Calu3 (cell line): Measurements from ENCODE around the gene DMRT2. TPM values are rescaled to one million over a fixed set of nuclear protein-coding genes. Genes with fewer than 3 reads are reported as not detected.

Experiments
- BruUV-seq: library from RNA; stranded (reverse); fragments of 400-500 nt; replicated peaks from 2 replicates; lab custom pipeline; 2021; lab: Mats Ljungman, UMichigan
- CTCF ChIA-PET: fragments of 300-600 bp; sonication (Branson Sonifier 250); formaldehyde crosslinking; loops from one replicate; lab custom pipeline; 2022; ENCODE audit warnings: antibody characterized with exemption; lab: Charles Lee
- DNase-seq: peaks from one replicate; pipeline ENCODE4 v3.0.0; 2022
- H3K27ac Mint-ChIP-seq: one replicate; pipeline ENCODE4 v1.8.0; 2022; ENCODE audit warnings: mixed read lengths; ENCODE audit not compliant: unreplicated experiment
- H3K27me3 Mint-ChIP-seq: one replicate; pipeline ENCODE4 v1.8.0; 2022; ENCODE audit warnings: mixed read lengths; ENCODE audit not compliant: unreplicated experiment
- H3K36me3 Mint-ChIP-seq: one replicate; pipeline ENCODE4 v1.8.0; 2022; ENCODE audit warnings: mild to moderate bottlenecking, moderate library complexity, mixed read lengths; ENCODE audit not compliant: insufficient read depth, unreplicated experiment
- H3K4me1 Mint-ChIP-seq: one replicate; pipeline ENCODE4 v1.8.0; 2022; ENCODE audit warnings: mild to moderate bottlenecking, low read depth, mixed read lengths; ENCODE audit not compliant: unreplicated experiment
- H3K4me3 Mint-ChIP-seq: one replicate; pipeline ENCODE4 v1.8.0; 2022; ENCODE audit warnings: mild to moderate bottlenecking, low read depth, moderate library complexity, mixed read lengths; ENCODE audit not compliant: unreplicated experiment
- H3K9me3 Mint-ChIP-seq: one replicate; pipeline ENCODE4 v1.8.0; 2022; ENCODE audit warnings: low read depth, mixed read lengths; ENCODE audit not compliant: unreplicated experiment
- CTCF ChIP-seq: fragments of 200-600 bp; IDR thresholded peaks from one replicate; pipeline ENCODE4 v1.8.0; 2022; ENCODE audit warnings: antibody characterized with exemption; ENCODE audit not compliant: unreplicated experiment
- intact Hi-C: fragments of 100-400 bp; cut with micrococcal nuclease; formaldehyde crosslinking; loops from one replicate; pipeline ENCODE4 v1.10.0; 2022; ENCODE audit not compliant: unreplicated experiment
- total RNA-seq: library from RNA; stranded (reverse); gene quantifications from 2 replicates; pipeline ENCODE4 v1.2.3, GENCODE V29; 2022

DMRT2 gene
- total RNA-seq, 1 experiment from 2014 or later: not detected

GRCh38 chr9:1025131-1025530 lies 25.0 kb upstream of the DMRT2 start:
- no peak for TF ChIP-seq CTCF
- no peak for DNase-seq
- Mint-ChIP-seq H3K4me3 (no peak overlapping the region), H3K27me3 (no peaks in the 10 kb centered on the region), H3K27ac (no peak overlapping the region), H3K36me3 (no peaks in the 10 kb centered on the region), H3K9me3 (no peaks in the 10 kb centered on the region), H3K4me1 (no peaks in the 10 kb centered on the region)
- BruUV-seq: no TSS peak
- CTCF ChIA-PET: interaction anchor here (0.7 kb wide), 1 partner anchor 103 kb away, joined by 3 read pairs; no protein-coding TSS in a partner anchor
- intact Hi-C loops: no loop called here

- no TSS peak for BruUV-seq
- H3K4me3 Mint-ChIP-seq: no peak overlapping the region
- CTCF ChIA-PET: no interaction called here
- intact Hi-C loops: no loop called here
- H3K27me3 Mint-ChIP-seq: no peaks in the 10 kb centered on the region
- H3K27ac Mint-ChIP-seq: no peak overlapping the region
- TF ChIP-seq CTCF: no peak
- H3K36me3 Mint-ChIP-seq: no peaks in the 10 kb centered on the region
- no peaks in the 10 kb centered on the region for H3K9me3 Mint-ChIP-seq
- DNase-seq: no peak
- H3K4me1 Mint-ChIP-seq: no peaks in the 10 kb centered on the region
These were observed 23.9 kb upstream of the DMRT2 start for GRCh38 chr9:1026219-1026618.

- Mint-ChIP-seq H3K9me3 (no peaks in the 10 kb centered on the region), H3K27ac (no peak overlapping the region), H3K4me3 (no peak overlapping the region), H3K36me3 (no peaks in the 10 kb centered on the region), H3K27me3 (no peaks in the 10 kb centered on the region), H3K4me1 (no peaks in the 10 kb centered on the region)
- intact Hi-C loops: no loop called here
- no peak for TF ChIP-seq CTCF
- no peak for DNase-seq
- CTCF ChIA-PET: no interaction called here
- BruUV-seq: no TSS peak
These were observed 21.5 kb upstream of the DMRT2 start for GRCh38 chr9:1028501-1029190.

GRCh38 chr9:1031951-1032601 lies 18.1 kb upstream of the DMRT2 start:
- H3K4me3 Mint-ChIP-seq: no peak overlapping the region
- H3K36me3 Mint-ChIP-seq: no peaks in the 10 kb centered on the region
- DNase-seq: no peak
- BruUV-seq: no TSS peak
- no peaks in the 10 kb centered on the region for H3K9me3 Mint-ChIP-seq
- CTCF ChIA-PET: no interaction called here
- no peak for TF ChIP-seq CTCF
- H3K27me3 Mint-ChIP-seq: no peaks in the 10 kb centered on the region
- intact Hi-C loops: no loop called here
- no peaks in the 10 kb centered on the region for H3K4me1 Mint-ChIP-seq
- H3K27ac Mint-ChIP-seq: no peak overlapping the region
